ENCODE measurements around the gene SLC25A3.
A peak's percentile ranks its signal among the peaks of the same experiment; 100 is the strongest.
"Not testable (repeated sequence)": the region's sequence is repeated elsewhere in the genome, so short reads cannot be mapped to it uniquely, and the experiment has no call there.

The SLC25A3 gene

GRCh38 chr12:98593351-98594049 lies at the start of gene SLC25A3:
TSS of gene SLC25A3 (plus strand) at chr12:98593686. CDS start at chr12:98593979, 293 bp downstream.
- peak; percentile 97 for DNase-seq (ENCODE audit: low spot score)

- DNase-seq (ENCODE audit: low spot score): no peak
These were observed 49.8 kb upstream of the SLC25A3 start for GRCh38 chr12:98543701-98544100.

GRCh38 chr12:98544751-98545150 lies 48.7 kb upstream of the SLC25A3 start:
- no peak for DNase-seq (ENCODE audit: low spot score)

DNA sequence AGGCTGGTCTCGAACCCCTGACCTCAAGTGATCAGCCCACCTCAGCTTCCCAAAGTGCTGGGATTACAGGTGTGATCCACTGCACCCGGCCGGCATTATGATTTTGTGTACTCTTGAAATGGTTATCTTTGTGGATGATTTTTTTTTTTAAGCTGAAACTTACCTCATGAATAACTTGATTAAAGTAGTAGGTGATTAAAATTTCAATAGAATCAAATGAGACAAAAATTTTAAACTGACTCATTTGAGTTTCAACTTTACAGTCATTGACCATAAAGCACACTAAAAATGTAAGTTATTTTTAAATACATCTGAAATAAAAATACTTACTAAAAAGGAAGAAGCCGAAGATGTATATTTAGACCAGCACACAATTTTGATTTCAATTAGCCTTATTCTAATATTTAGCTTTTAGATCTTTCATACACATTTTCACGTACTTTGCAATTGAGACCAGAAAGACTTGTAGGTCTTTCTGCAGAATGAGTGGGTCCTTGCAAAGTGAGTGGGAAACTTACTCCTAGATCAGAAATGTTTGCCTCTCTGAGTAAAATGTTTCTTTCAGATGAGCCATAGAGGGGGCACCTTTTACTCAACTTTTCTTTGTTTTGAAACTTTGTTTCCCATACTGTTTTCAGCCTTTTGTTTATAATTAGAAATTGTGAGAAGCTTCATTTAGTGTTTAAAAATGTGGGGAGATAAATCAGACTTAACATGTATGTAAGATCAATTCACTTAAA lies 43.9 kb upstream of the SLC25A3 start:
- DNase-seq (ENCODE audit: low spot score): no peak

DNA sequence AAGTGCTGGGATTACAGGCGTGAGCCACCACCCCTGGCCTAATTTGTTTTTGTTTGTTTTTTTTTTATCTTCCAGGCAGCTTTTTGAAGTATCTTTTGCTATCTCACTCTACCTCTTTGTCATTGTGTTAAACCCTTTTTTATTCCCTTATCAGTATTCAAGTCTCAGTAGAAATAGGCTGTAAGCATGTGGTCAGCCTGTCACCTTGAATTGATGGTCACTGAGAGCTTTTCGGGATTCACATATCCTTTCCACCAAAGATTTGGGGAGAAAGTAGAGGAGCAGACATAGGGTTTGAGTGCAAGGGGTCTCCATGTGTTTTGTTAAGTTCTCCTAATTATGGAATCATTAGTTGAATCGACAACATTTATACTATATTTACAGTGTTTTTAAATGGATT lies 41.7 kb upstream of the SLC25A3 start:
- no peak for DNase-seq (ENCODE audit: low spot score)

- not testable (repeated sequence) for DNase-seq (ENCODE audit: low spot score)
These were observed 35.4 kb upstream of the SLC25A3 start for GRCh38 chr12:98558097-98558496.

- peak; percentile 39 for DNase-seq (ENCODE audit: low spot score)
These were observed 33.8 kb upstream of the SLC25A3 start for GRCh38 chr12:98559666-98560065.

GRCh38 chr12:98561846-98562245 lies 31.6 kb upstream of the SLC25A3 start:
- DNase-seq (ENCODE audit: low spot score): no peak

DNA sequence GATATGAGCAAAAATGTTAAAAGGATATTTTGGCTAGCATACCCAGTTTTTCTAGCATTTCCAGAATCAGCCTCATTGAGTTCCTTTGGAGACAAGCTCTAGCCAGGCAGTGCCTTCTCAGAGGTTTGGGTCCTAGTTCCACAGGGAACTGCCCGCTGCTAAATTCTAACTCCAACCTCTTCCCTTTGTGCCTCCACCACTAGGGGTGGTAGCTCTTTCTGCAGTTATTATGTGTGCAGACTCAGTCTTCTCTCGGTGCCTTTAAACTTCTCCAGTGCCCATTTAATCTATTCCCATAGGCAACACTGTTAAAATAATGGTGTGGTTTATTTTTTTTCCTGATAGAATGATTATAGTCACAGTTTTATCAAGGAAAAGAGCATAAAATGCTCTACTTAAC lies 21.5 kb upstream of the SLC25A3 start:
- no peak for DNase-seq (ENCODE audit: low spot score)

DNA sequence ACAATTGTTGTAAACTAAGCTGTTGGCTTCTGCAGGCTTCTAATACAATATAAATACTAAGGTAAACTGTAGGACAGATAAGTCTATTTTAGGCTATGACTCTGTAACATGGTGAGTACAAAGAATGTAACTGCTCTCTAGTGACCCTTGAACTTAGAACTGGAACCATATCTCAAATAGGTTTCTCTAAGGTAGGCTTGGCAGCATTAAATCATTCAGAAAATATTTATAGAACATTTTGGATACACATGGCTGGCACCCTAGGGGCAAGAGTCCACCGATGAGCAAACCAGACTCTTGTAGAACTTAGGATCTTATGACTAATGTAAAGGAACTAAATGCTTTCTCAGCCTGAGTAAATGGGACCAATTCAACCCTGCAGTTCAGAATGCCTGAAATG lies 19.4 kb upstream of the SLC25A3 start:
- no peak for DNase-seq (ENCODE audit: low spot score)

GRCh38 chr12:98575013-98575412 lies 18.5 kb upstream of the SLC25A3 start:
- no peak for DNase-seq (ENCODE audit: low spot score)

DNA sequence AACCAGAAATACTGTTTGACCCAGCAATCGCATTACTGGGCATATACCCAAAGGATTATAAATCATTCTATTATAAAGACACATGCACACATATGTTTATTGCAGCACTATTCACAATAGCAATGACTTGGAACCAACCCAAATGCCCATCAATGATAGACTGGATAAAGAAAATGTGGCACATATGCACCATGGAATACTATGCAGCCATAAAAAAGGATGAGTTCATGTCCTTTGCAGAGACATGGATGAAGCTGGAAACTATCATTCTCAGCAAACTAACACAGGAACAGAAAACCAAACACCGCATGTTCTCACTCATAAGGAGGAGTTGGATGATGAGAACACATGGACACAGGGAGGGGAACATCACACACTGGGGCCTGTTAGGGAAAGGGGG lies 16.7 kb upstream of the SLC25A3 start:
- DNase-seq (ENCODE audit: low spot score): not testable (repeated sequence)

DNA sequence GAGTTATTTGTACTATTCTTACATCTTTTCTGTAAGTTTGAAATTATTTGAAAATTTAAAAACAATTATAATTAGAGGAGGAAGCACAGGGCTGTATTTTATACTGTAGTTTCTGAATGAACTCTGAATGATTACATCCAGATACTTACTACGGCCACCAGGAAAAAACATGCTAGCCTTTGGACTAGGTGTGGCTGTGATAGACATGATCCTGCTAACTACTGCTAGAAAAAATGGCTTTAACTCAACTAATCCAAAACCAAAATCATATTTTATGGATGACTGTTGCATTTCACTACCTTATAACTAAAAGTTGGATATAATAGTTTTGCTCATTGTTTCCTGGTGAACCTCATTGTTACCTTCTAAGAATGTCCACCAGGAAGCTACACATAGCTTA lies 15.1 kb upstream of the SLC25A3 start:
- peak; percentile 13 for DNase-seq (ENCODE audit: low spot score)

GRCh38 chr12:98578821-98579220 lies 14.7 kb upstream of the SLC25A3 start:
- DNase-seq (ENCODE audit: low spot score): peak; percentile 45

DNA sequence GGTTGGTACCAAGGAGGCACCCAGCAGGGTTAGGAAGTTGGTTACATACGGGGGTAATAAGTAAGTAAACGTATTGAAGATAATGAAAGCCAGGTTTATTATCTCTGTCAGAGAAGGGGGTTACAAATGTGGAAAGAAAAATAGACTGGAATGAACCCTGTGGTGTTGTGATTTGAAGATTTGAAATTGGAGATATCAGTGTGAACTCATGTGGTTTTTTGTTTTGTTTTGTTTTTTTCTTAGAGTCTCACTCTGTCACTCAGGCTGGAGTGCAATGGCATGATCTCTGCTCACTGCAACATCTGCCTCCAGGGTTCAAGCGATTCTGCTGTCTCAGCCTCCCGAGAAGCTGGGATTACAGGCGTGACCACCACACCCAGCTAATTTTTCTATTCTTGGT lies 14.1 kb upstream of the SLC25A3 start:
- no peak for DNase-seq (ENCODE audit: low spot score)

DNA sequence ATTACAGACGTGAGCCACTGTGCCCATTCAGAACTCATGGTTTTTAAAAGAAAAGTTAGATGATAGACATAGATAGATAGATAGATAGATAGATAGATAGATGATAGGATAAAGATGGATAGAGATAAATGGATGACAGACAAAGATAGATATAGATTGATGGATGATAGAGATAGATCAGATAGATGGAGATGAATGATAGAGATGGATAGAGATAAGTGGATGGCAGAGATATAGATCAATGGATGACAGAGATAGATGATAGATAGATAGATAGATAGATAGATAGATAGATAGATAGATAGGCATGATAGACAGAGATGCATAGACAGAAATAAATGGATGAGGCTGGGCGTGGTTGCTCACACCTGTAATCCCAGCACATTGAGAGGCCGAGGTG lies 13.7 kb upstream of the SLC25A3 start:
- DNase-seq (ENCODE audit: low spot score): no peak

- DNase-seq (ENCODE audit: low spot score): no peak
These were observed 12.8 kb upstream of the SLC25A3 start for GRCh38 chr12:98580695-98581094.

- no peak for DNase-seq (ENCODE audit: low spot score)
These were observed 12.4 kb upstream of the SLC25A3 start for GRCh38 chr12:98581101-98581500.

DNA sequence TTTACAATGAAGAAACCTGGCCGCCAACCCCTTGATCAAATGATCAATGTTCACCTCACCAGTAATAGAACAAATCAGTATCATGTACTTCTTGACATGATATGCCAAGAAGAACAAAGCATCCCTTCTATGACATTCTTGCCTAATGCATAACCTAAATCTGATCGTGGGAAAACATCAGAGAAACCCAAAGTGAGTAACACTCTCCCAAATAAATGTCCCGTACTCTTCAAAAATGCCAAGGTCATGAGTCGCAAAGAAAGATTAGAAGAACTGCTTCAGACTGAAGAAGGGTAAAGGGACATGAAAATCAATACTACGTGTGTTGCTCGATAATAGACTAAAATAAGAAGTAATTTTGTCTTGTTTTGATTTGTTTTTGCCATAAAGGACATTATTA lies 11.4 kb upstream of the SLC25A3 start:
- peak; percentile 20 for DNase-seq (ENCODE audit: low spot score)

DNA sequence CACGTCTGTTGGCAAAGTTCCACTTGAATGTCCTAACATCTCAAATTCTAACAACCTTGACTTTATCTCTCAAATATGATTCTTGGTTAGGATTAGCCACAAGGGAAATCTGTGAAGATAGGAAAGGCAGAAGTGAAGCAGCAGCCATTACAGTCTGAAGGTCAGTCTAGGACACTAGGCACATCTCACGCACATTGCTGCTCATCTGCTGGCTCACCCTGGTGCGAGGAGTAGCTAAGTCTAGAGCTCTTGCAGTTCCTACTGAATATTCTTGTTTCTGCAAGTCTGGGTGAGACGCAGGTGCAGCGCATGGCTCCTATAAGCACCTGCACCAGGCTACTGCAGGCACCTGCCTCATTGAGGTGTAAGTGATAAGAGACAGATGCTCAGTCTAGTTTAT lies 6.4 kb upstream of the SLC25A3 start:
- DNase-seq (ENCODE audit: low spot score): no peak

DNA sequence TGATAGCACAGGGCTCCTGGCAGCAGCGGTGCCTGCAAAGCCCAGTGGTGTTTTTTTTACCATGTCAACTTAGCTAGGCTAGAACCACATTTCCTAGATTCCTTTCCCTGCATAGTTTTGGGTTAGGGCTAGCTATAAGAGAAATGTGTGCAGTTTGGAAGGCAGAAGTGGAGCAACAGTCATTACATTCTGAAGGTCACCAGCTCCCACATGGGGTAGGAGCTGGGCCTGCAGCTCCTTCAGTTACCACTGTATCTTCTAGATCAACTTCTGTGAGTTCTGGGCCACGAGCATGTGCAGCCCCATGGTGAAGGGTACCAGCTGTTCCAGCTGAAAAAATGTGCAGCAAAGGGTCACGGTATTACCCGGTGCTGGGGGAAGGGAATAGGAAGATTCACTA lies 2.3 kb upstream of the SLC25A3 start:
- DNase-seq (ENCODE audit: low spot score): no peak

DNA sequence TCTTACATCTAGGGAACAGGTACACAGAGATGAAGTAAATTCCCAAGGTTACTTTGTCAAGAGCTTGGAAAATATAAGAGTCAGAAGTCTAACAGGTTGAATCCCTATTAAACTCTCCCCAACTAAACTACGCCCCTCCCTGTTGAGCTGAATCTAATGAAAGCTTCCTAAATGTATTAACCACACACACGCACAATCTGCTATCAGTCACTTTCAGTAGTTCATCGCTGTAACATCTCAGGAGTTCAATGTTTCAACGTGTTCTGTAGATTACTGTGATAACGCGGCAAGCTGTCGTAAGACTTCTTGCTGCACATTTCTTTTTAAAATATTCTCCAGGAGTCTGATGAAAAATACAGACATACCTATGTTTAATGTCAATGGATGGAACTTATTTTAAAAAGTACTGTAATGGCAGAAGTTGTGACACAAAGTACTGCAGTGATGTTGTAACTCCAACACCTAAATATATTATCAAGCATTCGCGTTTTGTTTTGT lies 612 bp upstream of the SLC25A3 start:
- DNase-seq (ENCODE audit: low spot score): peak; percentile 10

GRCh38 chr12:98594050-98594835 lies 757 bp downstream of the SLC25A3 start:
- peak; percentile 7 for DNase-seq (ENCODE audit: low spot score)
